ENCODE data around the gene ZDHHC19. TPM values are rescaled to one million over a fixed set of nuclear protein-coding genes. Genes with fewer than 3 reads are reported as not detected.
"Not testable (repeated sequence)": the region's sequence is repeated elsewhere in the genome, so short reads cannot be mapped to it uniquely, and the experiment has no call there.

Gene ZDHHC19
- total RNA-seq, 3 donors from 2014 or later, result not detected

DNA sequence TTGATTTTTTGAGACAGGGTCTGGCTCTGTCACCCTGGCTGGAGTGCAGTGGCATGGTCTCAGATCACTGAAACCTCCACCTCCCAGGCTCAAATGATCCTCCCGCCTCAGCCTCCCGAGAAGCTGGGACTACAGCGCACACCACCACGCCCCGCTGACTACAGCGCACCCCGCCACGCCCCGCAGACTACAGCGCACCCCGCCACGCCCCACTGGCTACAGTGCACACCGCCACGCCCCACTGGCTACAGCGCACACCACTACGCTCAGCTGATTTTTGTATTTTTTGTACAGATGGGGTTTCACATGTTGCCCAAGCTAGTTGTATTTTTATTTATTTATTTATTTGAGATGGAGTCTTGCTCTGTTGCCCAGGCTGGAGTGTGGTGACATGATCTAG is 40.7 kb upstream of the ZDHHC19 start:
- no peak for DNase-seq (ENCODE audit: low spot score in 2 of 2)
- TF ChIP-seq POLR2A (IDR thresholded peaks at IDR 0.05) (no peak), POLR2AphosphoS5 (IDR thresholded peaks at IDR 0.05) (no peak)
- TF ChIP-seq, protein P1, sequence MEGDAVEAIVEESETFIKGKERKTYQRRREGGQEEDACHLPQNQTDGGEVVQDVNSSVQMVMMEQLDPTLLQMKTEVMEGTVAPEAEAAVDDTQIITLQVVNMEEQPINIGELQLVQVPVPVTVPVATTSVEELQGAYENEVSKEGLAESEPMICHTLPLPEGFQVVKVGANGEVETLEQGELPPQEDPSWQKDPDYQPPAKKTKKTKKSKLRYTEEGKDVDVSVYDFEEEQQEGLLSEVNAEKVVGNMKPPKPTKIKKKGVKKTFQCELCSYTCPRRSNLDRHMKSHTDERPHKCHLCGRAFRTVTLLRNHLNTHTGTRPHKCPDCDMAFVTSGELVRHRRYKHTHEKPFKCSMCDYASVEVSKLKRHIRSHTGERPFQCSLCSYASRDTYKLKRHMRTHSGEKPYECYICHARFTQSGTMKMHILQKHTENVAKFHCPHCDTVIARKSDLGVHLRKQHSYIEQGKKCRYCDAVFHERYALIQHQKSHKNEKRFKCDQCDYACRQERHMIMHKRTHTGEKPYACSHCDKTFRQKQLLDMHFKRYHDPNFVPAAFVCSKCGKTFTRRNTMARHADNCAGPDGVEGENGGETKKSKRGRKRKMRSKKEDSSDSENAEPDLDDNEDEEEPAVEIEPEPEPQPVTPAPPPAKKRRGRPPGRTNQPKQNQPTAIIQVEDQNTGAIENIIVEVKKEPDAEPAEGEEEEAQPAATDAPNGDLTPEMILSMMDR (IDR thresholded peaks at IDR 0.05), result no peak
- no peak overlapping the region for H3K4me3 ChIP-seq
- peaks cover 4% of the 10 kb centered on the region for H3K36me3 ChIP-seq
- intact Hi-C loops (cut with DNase I; ENCODE audit: low total_unique reads), result no loop called here
- H3K27ac ChIP-seq, result no peak overlapping the region
- H3K4me1 ChIP-seq, result no peaks in the 10 kb centered on the region
- no peaks in the 10 kb centered on the region for H3K27me3 ChIP-seq
- no peaks in the 10 kb centered on the region for H3K9me3 ChIP-seq

DNA sequence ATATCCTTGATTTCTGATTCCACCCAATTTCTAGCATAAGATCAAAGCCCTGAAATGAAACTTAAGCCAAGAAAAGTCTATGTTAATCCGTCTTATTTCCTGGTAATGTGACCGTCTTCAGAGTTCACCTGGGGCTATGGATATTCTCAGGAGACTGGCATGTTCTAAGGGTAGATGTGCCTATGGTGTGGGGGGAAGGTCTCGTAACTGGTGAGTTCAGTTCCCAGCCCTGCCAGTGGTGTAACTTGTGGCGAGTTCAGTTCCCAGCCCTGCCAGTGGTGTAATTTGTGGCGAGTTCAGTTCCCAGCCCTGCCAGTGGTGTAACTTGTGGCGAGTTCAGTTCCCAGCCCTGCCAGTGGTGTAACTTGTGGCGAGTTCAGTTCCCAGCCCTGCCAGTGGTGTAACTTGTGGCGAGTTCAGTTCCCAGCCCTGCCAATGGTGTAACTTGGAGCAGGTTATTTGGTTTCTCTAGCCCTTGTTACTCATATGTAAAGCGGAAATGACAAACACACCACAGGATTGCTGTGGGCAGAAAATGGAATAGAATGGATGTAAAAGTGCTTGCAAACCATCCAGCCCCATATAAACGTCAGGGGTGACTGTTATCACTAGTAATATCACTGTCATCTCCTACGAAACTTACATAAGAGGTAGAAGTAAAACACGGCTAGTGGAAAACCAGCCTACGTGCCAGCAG is 35.6 kb upstream of the ZDHHC19 start:
- Histone ChIP-seq H3K4me1 (no peaks in the 10 kb centered on the region), H3K36me3 (peaks cover 4% of the 10 kb centered on the region), H3K27me3 (no peaks in the 10 kb centered on the region), H3K27ac (no peak overlapping the region), H3K9me3 (no peaks in the 10 kb centered on the region), H3K4me3 (no peak overlapping the region)
- TF ChIP-seq POLR2A (IDR thresholded peaks at IDR 0.05) (no peak), POLR2AphosphoS5 (IDR thresholded peaks at IDR 0.05) (no peak)
- TF ChIP-seq, protein P1 (IDR thresholded peaks at IDR 0.05), result no peak
- intact Hi-C loops (cut with DNase I; ENCODE audit: low total_unique reads), result no loop called here
- no peak for DNase-seq (ENCODE audit: low spot score in 2 of 2)

DNA sequence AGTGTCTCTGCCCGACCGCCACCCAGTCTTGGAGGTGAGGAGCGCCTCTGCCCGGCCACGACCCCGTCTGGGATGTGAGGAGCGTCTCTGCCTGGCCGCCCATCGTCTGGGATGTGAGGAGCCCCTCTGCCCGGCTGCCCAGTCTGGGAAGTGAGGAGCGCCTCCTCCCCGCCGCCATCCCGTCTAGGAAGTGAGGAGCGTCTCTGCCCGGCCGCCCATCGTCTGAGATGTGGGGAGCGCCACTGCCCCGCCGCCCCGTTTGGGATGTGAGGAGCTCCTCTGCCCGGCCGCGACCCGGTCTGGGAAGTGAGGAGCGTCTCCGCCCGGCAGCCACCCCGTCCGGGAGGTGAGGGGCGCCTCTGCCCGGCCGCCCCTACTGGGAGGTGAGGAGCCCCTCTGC is 33.0 kb upstream of the ZDHHC19 start:
- H3K9me3 ChIP-seq; H3K27ac ChIP-seq; H3K36me3 ChIP-seq; H3K4me3 ChIP-seq; intact Hi-C loops (cut with DNase I; ENCODE audit: low total_unique reads); DNase-seq (ENCODE audit: low spot score in 2 of 2); H3K27me3 ChIP-seq; H3K4me1 ChIP-seq: not testable (repeated sequence)

DNA sequence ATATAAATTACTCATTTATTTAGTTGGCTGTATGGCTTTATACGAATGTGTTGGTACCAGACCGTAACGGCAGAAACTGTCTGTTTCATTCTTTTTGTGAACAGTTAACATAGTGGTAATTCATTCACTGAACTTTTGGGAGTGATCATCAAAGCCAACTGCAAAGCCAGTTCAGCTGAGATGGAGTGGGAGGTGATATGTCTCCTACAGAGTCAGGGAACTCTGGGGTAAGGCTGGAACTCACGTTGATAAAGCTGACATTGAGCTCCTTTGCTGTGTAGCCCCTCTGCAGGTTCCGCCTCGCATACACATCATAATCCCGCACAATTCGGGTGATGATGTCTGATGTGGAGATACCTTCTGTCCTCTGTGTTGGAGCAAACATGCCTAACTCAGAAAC is 30.5 kb upstream of the ZDHHC19 start:
- Histone ChIP-seq H3K27ac (no peak overlapping the region), H3K9me3 (no peaks in the 10 kb centered on the region), H3K4me3 (no peak overlapping the region), H3K36me3 (no peaks in the 10 kb centered on the region), H3K4me1 (no peaks in the 10 kb centered on the region), H3K27me3 (no peaks in the 10 kb centered on the region)
- intact Hi-C loops (cut with DNase I; ENCODE audit: low total_unique reads), result no loop called here
- no peak for DNase-seq (ENCODE audit: low spot score in 2 of 2)
- TF ChIP-seq, protein P1 (IDR thresholded peaks at IDR 0.05), result no peak

DNA sequence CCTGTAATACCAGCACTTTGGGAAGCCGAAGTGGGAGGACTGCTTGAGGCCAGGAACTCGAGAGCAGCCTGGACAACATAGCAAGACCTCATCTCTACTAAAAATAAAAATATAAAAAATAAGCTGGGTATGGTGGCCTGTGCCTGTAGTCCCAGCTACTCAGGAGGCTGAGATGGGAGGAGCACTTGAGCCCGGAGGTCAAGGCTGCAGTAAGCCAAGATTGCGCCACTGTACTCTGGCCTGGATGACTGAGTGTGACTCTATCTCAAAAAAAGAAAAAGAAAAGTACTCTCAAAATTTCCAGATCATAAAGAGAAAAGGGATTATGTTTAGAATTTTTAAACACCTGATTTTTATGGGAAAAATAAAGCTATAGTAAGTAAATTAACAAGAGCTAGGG is 29.2 kb upstream of the ZDHHC19 start:
- no peak overlapping the region for H3K27ac ChIP-seq
- intact Hi-C loops (cut with DNase I; ENCODE audit: low total_unique reads), result no loop called here
- H3K27me3 ChIP-seq, result no peaks in the 10 kb centered on the region
- no peaks in the 10 kb centered on the region for H3K36me3 ChIP-seq
- no peak for TF ChIP-seq POLR2AphosphoS5 (IDR thresholded peaks at IDR 0.05)
- H3K9me3 ChIP-seq, result no peaks in the 10 kb centered on the region
- DNase-seq (ENCODE audit: low spot score in 2 of 2), result no peak
- no peaks in the 10 kb centered on the region for H3K4me1 ChIP-seq
- H3K4me3 ChIP-seq, result no peak overlapping the region

DNA sequence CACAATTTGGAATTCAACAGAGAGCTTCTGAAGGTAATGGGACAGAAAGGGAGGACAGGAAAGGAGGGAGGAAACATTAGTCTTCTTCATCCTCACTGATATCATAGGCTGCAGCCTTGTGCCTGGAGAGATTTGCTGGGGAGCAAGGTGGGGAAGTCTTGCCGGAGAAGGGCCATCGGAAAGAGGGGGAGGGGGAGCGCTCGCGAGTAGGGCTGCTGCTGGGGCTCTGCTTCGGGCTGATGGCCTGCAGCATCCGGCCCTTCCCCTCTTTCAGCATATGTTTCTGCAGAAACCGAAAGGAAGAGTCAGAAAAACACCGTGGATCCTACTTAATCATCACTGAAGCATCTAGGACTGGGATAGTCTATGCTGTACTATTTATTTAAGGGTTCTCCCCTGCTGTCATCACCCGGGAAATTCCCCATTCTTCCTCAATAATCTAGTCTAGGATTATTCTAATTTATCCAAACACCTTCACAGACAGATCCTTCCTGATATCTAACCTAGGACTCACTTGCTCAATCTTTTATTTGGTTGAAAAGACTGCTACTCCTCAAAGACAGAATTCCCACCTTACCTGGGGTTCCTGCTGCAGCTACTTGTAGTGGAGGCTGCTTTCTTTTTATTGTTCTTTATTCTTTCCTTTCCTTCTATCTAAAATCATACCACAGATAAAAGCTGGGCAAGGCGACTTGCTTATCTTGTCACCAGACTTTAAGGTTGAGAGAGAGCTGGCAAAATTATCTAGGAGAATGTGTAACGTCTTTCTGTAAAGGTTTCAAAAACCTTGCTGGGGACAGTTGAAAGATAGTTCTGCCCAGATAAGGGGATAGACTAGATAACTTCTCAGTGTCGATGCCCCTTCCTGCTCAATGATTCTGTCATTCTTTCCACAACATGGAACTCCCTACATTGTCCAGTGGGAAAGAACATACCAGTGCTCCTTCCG is 27.7 kb upstream of the ZDHHC19 start:
- H3K9me3 ChIP-seq, result no peaks in the 10 kb centered on the region
- H3K27ac ChIP-seq, result no peak overlapping the region
- H3K36me3 ChIP-seq, result no peaks in the 10 kb centered on the region
- intact Hi-C loops (cut with DNase I; ENCODE audit: low total_unique reads), result no loop called here
- no peaks in the 10 kb centered on the region for H3K4me1 ChIP-seq
- H3K4me3 ChIP-seq, result no peak overlapping the region
- no peak for DNase-seq (ENCODE audit: low spot score in 2 of 2)
- TF ChIP-seq POLR2AphosphoS5 (IDR thresholded peaks at IDR 0.05) (no peak), POLR2A (IDR thresholded peaks at IDR 0.05) (no peak)
- TF ChIP-seq, protein P1 (IDR thresholded peaks at IDR 0.05), result no peak
- H3K27me3 ChIP-seq, result no peaks in the 10 kb centered on the region
